ENCODE data around the gene CTDSPL2.
"Not testable (repeated sequence)": the region's sequence is repeated elsewhere in the genome, so short reads cannot be mapped to it uniquely, and the experiment has no call there.

The CTDSPL2 gene

GRCh38 chr15:44426975-44427755, at the start of gene CTDSPL2:
CTDSPL2 (plus strand) TSS chr15:44427629; CDS start chr15:44459015, 31,386 bp downstream.
- DNase-seq (ENCODE audit: low read depth), result peak; percentile 93

DNA sequence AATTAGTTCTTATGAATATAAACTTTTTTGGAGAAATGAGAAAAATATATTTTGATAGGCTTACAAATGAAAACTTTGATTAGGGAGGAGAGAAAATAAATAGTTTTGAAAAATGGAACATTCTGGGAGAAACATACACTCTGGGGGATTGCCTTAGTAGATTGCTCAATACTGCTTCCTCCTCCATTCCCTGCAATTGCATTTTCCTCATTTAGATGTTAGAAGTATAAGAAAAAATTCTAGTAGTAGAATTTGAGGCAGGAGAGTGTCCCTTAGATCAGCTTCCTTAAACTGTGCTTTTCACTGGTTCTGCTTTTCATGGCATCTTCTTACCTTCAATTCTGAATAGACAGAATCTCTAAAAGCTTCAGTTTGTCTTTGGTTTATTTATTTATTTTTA, 46.2 kb upstream of the CTDSPL2 start:
- DNase-seq (ENCODE audit: low read depth), result no peak

DNA sequence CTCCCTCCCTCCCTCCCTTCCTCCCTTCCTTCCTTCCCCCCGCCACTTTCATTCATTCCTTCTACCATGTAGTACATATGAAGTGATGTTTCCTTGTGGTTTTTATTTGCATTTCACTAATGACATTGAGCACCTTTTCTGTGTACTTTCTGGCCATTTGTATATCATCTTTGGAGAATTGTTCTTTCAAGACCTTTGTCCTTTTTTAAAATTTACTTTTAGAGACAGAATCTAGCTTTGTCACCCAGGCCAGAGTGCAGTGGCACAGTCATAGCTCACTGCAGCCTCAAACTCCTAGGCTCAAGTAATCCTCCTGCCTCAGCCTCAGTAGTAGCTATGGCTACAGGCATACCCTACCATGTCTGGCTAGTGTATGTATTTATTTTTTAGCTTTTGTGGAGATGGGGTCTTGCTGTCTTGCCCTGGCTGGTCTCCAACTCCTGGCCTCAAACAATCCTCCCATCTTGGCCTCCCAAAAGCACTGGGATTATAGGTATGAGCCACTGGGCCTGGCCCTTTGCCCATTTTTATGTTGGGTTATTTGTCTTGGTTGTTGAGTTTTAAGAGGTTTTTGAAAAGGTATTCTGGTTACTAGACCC, 42.0 kb upstream of the CTDSPL2 start:
- DNase-seq (ENCODE audit: low read depth), result no peak

DNA sequence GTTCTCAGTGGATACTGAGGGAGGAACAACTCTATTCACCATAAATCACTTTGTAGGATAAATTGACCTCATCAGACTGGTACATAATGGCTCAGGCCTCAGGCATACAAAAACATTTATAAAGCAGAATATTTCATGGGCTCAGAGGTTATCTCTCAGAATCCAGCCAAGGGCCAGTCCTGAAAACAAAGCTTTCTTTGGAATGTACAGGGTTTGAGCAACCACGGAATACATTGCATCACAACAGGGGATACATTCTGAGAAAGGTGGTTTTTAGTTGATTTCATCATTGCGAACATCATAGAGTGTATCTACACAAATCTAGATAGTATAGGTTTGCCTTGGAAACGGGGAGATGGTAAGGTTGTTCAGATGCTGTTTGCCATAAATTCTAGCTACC, 33.4 kb upstream of the CTDSPL2 start:
- DNase-seq (ENCODE audit: low read depth), result no peak

DNA sequence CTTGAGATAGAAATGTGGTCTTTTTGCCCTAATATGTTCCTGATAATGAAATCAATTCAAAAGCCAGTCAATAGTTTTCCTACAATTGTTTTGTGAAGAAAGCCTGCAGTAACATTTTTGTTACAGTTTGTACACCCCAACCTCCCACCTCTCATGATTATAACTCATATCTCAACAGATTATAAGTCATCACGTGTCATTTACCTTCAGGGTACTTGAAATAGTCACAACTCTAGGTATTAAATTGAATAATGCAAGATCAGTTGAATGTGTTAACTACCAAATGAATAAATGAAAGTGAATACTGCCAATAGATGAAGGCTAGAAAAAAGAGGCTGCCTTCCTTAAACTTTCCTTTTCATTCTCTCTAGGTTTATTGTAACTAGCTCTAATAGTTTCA, 32.9 kb upstream of the CTDSPL2 start:
- DNase-seq (ENCODE audit: low read depth), result no peak

- DNase-seq (ENCODE audit: low read depth), result no peak
Measured at GRCh38 chr15:44397869-44398268, 29.6 kb upstream of the CTDSPL2 start.

GRCh38 chr15:44414001-44414400, 13.4 kb upstream of the CTDSPL2 start:
- DNase-seq (ENCODE audit: low read depth), result no peak

- no peak for DNase-seq (ENCODE audit: low read depth)
Measured at GRCh38 chr15:44427756-44428724, 611 bp downstream of the CTDSPL2 start.

- no peak for DNase-seq (ENCODE audit: low read depth)
Measured at GRCh38 chr15:44435893-44436667, 8.7 kb downstream of the CTDSPL2 start.

GRCh38 chr15:44438402-44438801, 11.0 kb downstream of the CTDSPL2 start:
- no peak for DNase-seq (ENCODE audit: low read depth)

GRCh38 chr15:44441095-44441501, 13.7 kb downstream of the CTDSPL2 start:
- no peak for DNase-seq (ENCODE audit: low read depth)

- no peak for DNase-seq (ENCODE audit: low read depth)
Measured at GRCh38 chr15:44443515-44443914, 16.1 kb downstream of the CTDSPL2 start.

GRCh38 chr15:44447772-44448376, 20.4 kb downstream of the CTDSPL2 start:
- DNase-seq (ENCODE audit: low read depth), result no peak

GRCh38 chr15:44450172-44450571, 22.7 kb downstream of the CTDSPL2 start:
- DNase-seq (ENCODE audit: low read depth), result no peak

- DNase-seq (ENCODE audit: low read depth), result not testable (repeated sequence)
Measured at GRCh38 chr15:44453578-44454283, 26.3 kb downstream of the CTDSPL2 start.

- DNase-seq (ENCODE audit: low read depth), result no peak
Measured at GRCh38 chr15:44458429-44458828, 31.0 kb downstream of the CTDSPL2 start.

DNA sequence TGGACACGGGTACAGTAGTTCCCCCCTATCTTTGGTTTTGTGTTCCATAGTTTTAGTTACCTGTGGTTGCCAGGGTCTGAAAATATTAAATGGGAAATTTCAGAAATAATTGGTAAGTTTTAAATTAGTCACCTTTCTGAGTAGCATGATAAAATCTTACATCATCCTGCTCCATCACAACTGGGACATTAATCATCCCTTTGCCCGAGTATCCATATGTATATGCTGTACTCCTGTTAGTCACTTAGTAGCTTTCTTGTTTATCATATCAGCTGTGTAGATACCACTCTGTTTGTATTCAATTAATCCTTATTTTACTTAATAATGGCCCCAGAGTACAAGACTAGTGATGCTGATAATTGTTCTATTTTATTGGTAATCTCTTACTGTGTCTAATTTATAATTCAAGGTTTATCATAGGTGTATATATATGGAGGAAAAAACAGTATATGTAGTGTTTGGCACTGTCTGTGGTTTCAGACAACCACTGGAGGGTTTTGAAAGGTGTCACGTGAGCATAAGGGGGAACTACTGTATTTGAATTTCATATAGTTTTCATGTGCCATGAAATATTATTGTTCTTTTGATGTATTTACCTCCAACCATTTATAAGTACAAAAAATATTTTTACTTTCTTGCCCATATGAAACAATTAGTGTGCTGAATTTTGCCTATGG, 41.4 kb downstream of the CTDSPL2 start:
- no peak for DNase-seq (ENCODE audit: low read depth)

- no peak for DNase-seq (ENCODE audit: low read depth)
Measured at GRCh38 chr15:44471885-44472455, 44.5 kb downstream of the CTDSPL2 start.

DNA sequence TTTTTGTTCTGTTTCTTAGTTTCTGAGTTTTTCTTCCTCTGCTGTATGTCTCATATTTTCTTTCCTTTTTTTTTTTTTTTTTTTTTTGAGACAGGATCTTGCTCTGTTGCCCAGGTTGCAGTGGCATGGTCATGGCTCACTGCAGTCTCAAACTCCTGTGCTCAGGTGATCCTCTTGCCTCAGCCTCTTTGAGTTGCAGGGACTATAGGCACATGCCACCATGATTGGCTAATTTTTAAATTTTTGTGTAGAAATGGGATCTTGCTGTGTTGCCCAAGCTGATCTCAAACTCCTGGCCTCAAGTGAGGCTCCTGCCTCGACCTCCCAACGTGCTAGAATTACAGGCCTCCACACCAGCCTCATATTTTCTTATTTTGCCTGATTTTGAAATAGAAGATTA, 51.9 kb downstream of the CTDSPL2 start:
- no peak for DNase-seq (ENCODE audit: low read depth)

DNA sequence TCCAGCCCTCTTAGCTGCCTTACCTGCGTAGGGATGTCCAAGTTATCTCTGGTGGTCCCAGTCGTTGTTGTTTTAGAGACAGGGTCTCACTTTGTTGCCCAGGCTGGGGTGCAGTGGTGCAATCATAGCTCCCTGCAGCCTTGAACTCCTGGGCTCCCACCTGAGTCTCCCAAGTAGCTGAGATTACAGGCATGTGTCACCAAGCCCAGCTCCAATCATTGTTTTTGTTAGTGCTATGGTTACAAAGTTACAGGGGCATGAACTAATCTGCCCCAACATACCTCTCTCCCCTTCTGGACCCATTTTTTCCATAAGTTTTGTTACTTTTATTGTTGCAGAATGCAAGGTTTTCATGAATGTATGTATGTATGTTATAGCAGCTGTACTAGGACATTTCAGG, 54.7 kb downstream of the CTDSPL2 start:
- DNase-seq (ENCODE audit: low read depth), result no peak

Data from activated T-cell treated with anti-CD3 and anti-CD28 coated beads for 48 hours (primary cell).